LNCaP clone FGC (cell line): ENCODE measurements around the gene NRXN3.

ENCODE experiments used
- DNase-seq: peaks from one replicate; pipeline ENCODE4 v3.0.0-alpha.2; 2011; ENCODE audit warnings: low read depth
- H3K4me3 ChIP-seq: 2 replicates; pipeline ENCODE4 v1.5.1; 2011; ENCODE audit warnings: mild to moderate bottlenecking, low read depth, low read length, control low read depth
- CTCF ChIP-seq: IDR thresholded peaks from 2 replicates; pipeline ENCODE4 v1.5.1; 2012; ENCODE audit warnings: mild to moderate bottlenecking; ENCODE audit not compliant: control insufficient read depth, insufficient read depth; ENCODE audit errors: extremely low read depth

NRXN3 gene

GRCh38 chr14:78307671-78308070 is 137.5 kb downstream of the NRXN3 start:
- H3K4me3 ChIP-seq: no peak overlapping the region
- no peak for DNase-seq
- no peak for TF ChIP-seq CTCF

- no peak overlapping the region for H3K4me3 ChIP-seq
- TF ChIP-seq CTCF: no peak
- no peak for DNase-seq
These were observed 137.9 kb downstream of the NRXN3 start for GRCh38 chr14:78308079-78308478.

GRCh38 chr14:78310272-78310671 is 140.1 kb downstream of the NRXN3 start:
- TF ChIP-seq CTCF: no peak
- DNase-seq: no peak
- no peak overlapping the region for H3K4me3 ChIP-seq

- TF ChIP-seq CTCF: no peak
- no peak for DNase-seq
- no peak overlapping the region for H3K4me3 ChIP-seq
These were observed 143.3 kb downstream of the NRXN3 start for GRCh38 chr14:78313499-78313898.

- DNase-seq: no peak
- no peak overlapping the region for H3K4me3 ChIP-seq
- TF ChIP-seq CTCF: no peak
These were observed 144.3 kb downstream of the NRXN3 start for GRCh38 chr14:78314484-78314883.

- no peak for DNase-seq
- H3K4me3 ChIP-seq: no peak overlapping the region
- TF ChIP-seq CTCF: no peak
These were observed 145.9 kb downstream of the NRXN3 start for GRCh38 chr14:78316052-78316451.

- DNase-seq: no peak
- TF ChIP-seq CTCF: no peak
- no peak overlapping the region for H3K4me3 ChIP-seq
These were observed 146.6 kb downstream of the NRXN3 start for GRCh38 chr14:78316786-78317185.
